ENCODE measurements around the gene FAM200A. TPM values are rescaled to one million over a fixed set of nuclear protein-coding genes. Genes with fewer than 3 reads are reported as not detected.

FAM200A gene
- polyA plus RNA-seq, 2 of the 4 experiments (the other 2 are of a cell fraction) = 5.3 to 9.8 TPM

- Histone ChIP-seq H3K4me3 (no peak overlapping the region), H3K27ac (no peak overlapping the region), H3K9me3 (peaks cover 99% of the 10 kb centered on the region), H3K4me2 (no peak overlapping the region), H3K4me1 (no peaks in the 10 kb centered on the region)
- ChIA-PET CTCF (interaction anchor here (1.2 to 1.7 kb wide), 2 partner anchors 10 to 14 kb away, joined by 3 to 11 read pairs; no protein-coding TSS in a partner anchor), POLR2A (no interaction called here)
- DNase-seq (ENCODE audit: low read depth in 1 of 2, low spot score in 1 of 2) (no peak), ATAC-seq (no peak), FAIRE-seq (no peak)
- WGBS (ENCODE audit: missing lambda C conversion rate) = 86% methylated on average over 5 of the region's 5 CpGs
- TF ChIP-seq HES2 (IDR thresholded peaks at IDR 0.05) (no peak), FOSB (CRISPR knock-in tag; IDR thresholded peaks at IDR 0.05) (no peak), MYC (IDR thresholded peaks at IDR 0.05; ENCODE audit: borderline replicate concordance, low read length) (no peak), EHF (CRISPR knock-in tag; IDR thresholded peaks at IDR 0.05) (no peak), MAZ (IDR thresholded peaks at IDR 0.05; ENCODE audit: borderline replicate concordance, low read depth, low read length) (no peak), TFCP2L1 (CRISPR knock-in tag; IDR thresholded peaks at IDR 0.05) (no peak), RFX5 (IDR thresholded peaks at IDR 0.05) (no peak), BCL3 (IDR thresholded peaks at IDR 0.05) (no peak), POLR2A (IDR thresholded peaks at IDR 0.05; ENCODE audit: low read length) (no peak), CBX8 (IDR thresholded peaks at IDR 0.05) (no peak)
These were observed 11.4 kb downstream of the FAM200A start for GRCh38 chr7:99540542-99540941.

GRCh38 chr7:99539213-99539811, 12.6 kb downstream of the FAM200A start:
- DNase-seq (ENCODE audit: low read depth in 1 of 2, low spot score in 1 of 2) = no peak
- H3K4me1 ChIP-seq = no peaks in the 10 kb centered on the region
- TF ChIP-seq KDM5A (IDR thresholded peaks at IDR 0.05) (no peak), MAX (IDR thresholded peaks at IDR 0.05) (0 out of 2 replicates have a peak, but pooled peaks have one; percentile 28)
- ChIA-PET POLR2A (no interaction called here), CTCF (no interaction called here)
- no peak for FAIRE-seq
- no peak for ATAC-seq
- no peak overlapping the region for H3K4me2 ChIP-seq
- no peak overlapping the region for H3K4me3 ChIP-seq
- peaks cover 99% of the 10 kb centered on the region for H3K9me3 ChIP-seq
- H3K27ac ChIP-seq = no peak overlapping the region
- 38% methylated on average over 7 of the region's 7 CpGs for WGBS (ENCODE audit: missing lambda C conversion rate)

GRCh38 chr7:99535667-99536066, 16.2 kb downstream of the FAM200A start:
- Histone ChIP-seq H3K4me3 (no peak overlapping the region), H3K4me1 (no peaks in the 10 kb centered on the region), H3K4me2 (no peak overlapping the region), H3K27ac (no peak overlapping the region), H3K9me3 (peaks cover 99% of the 10 kb centered on the region)
- ChIA-PET CTCF (interaction anchor here (1.3 to 1.4 kb wide), 2 partner anchors 9 to 10 kb away, joined by 3 read pairs; no protein-coding TSS in a partner anchor), POLR2A (no interaction called here)
- no peak for FAIRE-seq
- no peak for ATAC-seq
- TF ChIP-seq ZFP36 (IDR thresholded peaks at IDR 0.05; ENCODE audit: borderline replicate concordance, partially characterized antibody) = no peak
- TF ChIP-seq HMGXB4 (CRISPR knock-in tag; IDR thresholded peaks at IDR 0.05; ENCODE audit: borderline replicate concordance) = no peak
- no peak for TF ChIP-seq CEBPB (IDR thresholded peaks at IDR 0.05)
- no peak for TF ChIP-seq RFX5 (IDR thresholded peaks at IDR 0.05)
- no peak for TF ChIP-seq GATA3 (IDR thresholded peaks at IDR 0.05; ENCODE audit: borderline replicate concordance)
- no peak for TF ChIP-seq HDAC2 (IDR thresholded peaks at IDR 0.05)
- no peak for TF ChIP-seq HOXB5 (CRISPR knock-in tag; IDR thresholded peaks at IDR 0.05)
- no peak for DNase-seq (ENCODE audit: low read depth in 1 of 2, low spot score in 1 of 2)
- WGBS (ENCODE audit: missing lambda C conversion rate) = 100% methylated on average over 2 of the region's 2 CpGs

All from A549 (cell line).